Stomach (tissue), 4 donors: Measurements from ENCODE around the gene MLYCD.

Source experiments
- CTCF ChIP-seq, 7 experiments: fragments of 450-650 bp in 4 of 7; fragments of 200-600 bp in 3 of 7; sonication (generic) in 3 of 7; IDR thresholded peaks; one replicate each; pipeline ENCODE4 v1.5.1; 2016 to 2019; ENCODE audit warnings: antibody characterized with exemption in 7 of 7, control low read depth in 2 of 7, mild to moderate bottlenecking in 1 of 7
- EP300 ChIP-seq: sonication (generic); formaldehyde crosslinking; IDR thresholded peaks from one replicate; pipeline ENCODE4 v1.6.1; 2017; ENCODE audit warnings: antibody characterized with exemption
- POLR2A ChIP-seq, 4 donors: fragments of 450-650 bp; IDR thresholded peaks; one replicate each; pipeline ENCODE4 v1.6.1; 2016; ENCODE audit warnings: antibody characterized with exemption in 4 of 4, control low read depth in 2 of 4, mild to moderate bottlenecking in 1 of 4, moderate library complexity in 1 of 4
- POLR2AphosphoS5 ChIP-seq, 3 donors: sonication (generic); formaldehyde crosslinking; IDR thresholded peaks; one replicate each; pipeline ENCODE4 v1.6.1; 2016; ENCODE audit warnings: antibody characterized with exemption in 3 of 3

- no peak for TF ChIP-seq POLR2A (IDR thresholded peaks at IDR 0.05)
- TF ChIP-seq CTCF (IDR thresholded peaks at IDR 0.05), result no peak
- TF ChIP-seq POLR2AphosphoS5 (IDR thresholded peaks at IDR 0.05), result no peak
- no peak for TF ChIP-seq EP300
Observed at GRCh38 chr16:83961591-83961990, 62.7 kb downstream of the MLYCD start.
